GM21390 (cell line): ENCODE measurements around the gene FAHD1.
"Not testable (repeated sequence)": the region's sequence is repeated elsewhere in the genome, so short reads cannot be mapped to it uniquely, and the experiment has no call there.

ENCODE experiments used
- ATAC-seq: cut with Tn5 transposase; IDR thresholded peaks from one replicate; pipeline ENCODE4 v1.9.1; 2021; ENCODE audit not compliant: unreplicated experiment

FAHD1 gene

GRCh38 chr16:1834096-1834495, 7.1 kb downstream of the FAHD1 start:
- no peak for ATAC-seq

- ATAC-seq = no peak
Measured at GRCh38 chr16:1839554-1839953, 12.5 kb downstream of the FAHD1 start.

GRCh38 chr16:1845985-1846384, 19.0 kb downstream of the FAHD1 start:
- no peak for ATAC-seq

GRCh38 chr16:1846416-1846815, 19.4 kb downstream of the FAHD1 start:
- ATAC-seq = no peak

GRCh38 chr16:1850981-1851380, 24.0 kb downstream of the FAHD1 start:
- ATAC-seq = no peak

GRCh38 chr16:1851793-1852192, 24.8 kb downstream of the FAHD1 start:
- ATAC-seq = no peak

- ATAC-seq = no peak
Measured at GRCh38 chr16:1857433-1858097, 30.6 kb downstream of the FAHD1 start.

GRCh38 chr16:1858189-1858865, 31.3 kb downstream of the FAHD1 start:
- no peak for ATAC-seq

GRCh38 chr16:1859650-1860049, 32.6 kb downstream of the FAHD1 start:
- no peak for ATAC-seq

GRCh38 chr16:1861730-1862129, 34.7 kb downstream of the FAHD1 start:
- ATAC-seq = no peak

- ATAC-seq = no peak
Measured at GRCh38 chr16:1862394-1862793, 35.4 kb downstream of the FAHD1 start.

- ATAC-seq = no peak
Measured at GRCh38 chr16:1863681-1864460, 36.9 kb downstream of the FAHD1 start.

GRCh38 chr16:1865902-1866690, 39.1 kb downstream of the FAHD1 start:
- no peak for ATAC-seq

- ATAC-seq = no peak
Measured at GRCh38 chr16:1870365-1871082, 43.5 kb downstream of the FAHD1 start.

- ATAC-seq = no peak
Measured at GRCh38 chr16:1871974-1872635, 45.1 kb downstream of the FAHD1 start, which contains the start of gene MEIOB. Gene MEIOB, minus strand, starts transcription at chr16:1872164. Its CDS starts 3,989 bp downstream, at chr16:1868175.

- ATAC-seq = no peak
Measured at GRCh38 chr16:1874854-1875253, 47.8 kb downstream of the FAHD1 start.

- not testable (repeated sequence) for ATAC-seq
Measured at GRCh38 chr16:1876066-1876465, 49.1 kb downstream of the FAHD1 start.

GRCh38 chr16:1876468-1876867, 49.5 kb downstream of the FAHD1 start:
- ATAC-seq = no peak

- ATAC-seq = no peak
Measured at GRCh38 chr16:1877089-1877488, 50.1 kb downstream of the FAHD1 start.

GRCh38 chr16:1877804-1878203, 50.8 kb downstream of the FAHD1 start:
- no peak for ATAC-seq
